DOHH2 (cell line): ENCODE results near the gene LTBR.

ENCODE experiments used
- H3F3A ChIP-seq: fragments of 200-600 bp; sonication (generic), shearing (Covaris generic); 2 replicates; pipeline ENCODE4 v1.6.0; 2016; ENCODE audit warnings: antibody characterized with exemption, mild to moderate bottlenecking; ENCODE audit not compliant: control insufficient read depth, insufficient read depth
- H3K27ac ChIP-seq: fragments of 200-600 bp; sonication (generic); 2 replicates; pipeline ENCODE4 v1.5.1; 2014; ENCODE audit warnings: low read depth, mild to moderate bottlenecking, low read length, moderate library complexity
- H3K27me3 ChIP-seq: fragments of 200-600 bp; sonication (generic); 2 replicates; pipeline ENCODE4 v1.6.1; 2014; ENCODE audit warnings: mild to moderate bottlenecking, low read length, mixed read lengths; ENCODE audit not compliant: control insufficient read depth
- H3K36me3 ChIP-seq: fragments of 200-600 bp; sonication (generic); 2 replicates; pipeline ENCODE4 v1.6.1; 2014; ENCODE audit warnings: mild to moderate bottlenecking, low read length, moderate library complexity, mixed read lengths; ENCODE audit not compliant: control insufficient read depth
- H3K4me1 ChIP-seq: fragments of 200-600 bp; sonication (generic); 2 replicates; pipeline ENCODE4 v1.6.1; 2014; ENCODE audit warnings: mild to moderate bottlenecking, low read length, mixed read lengths; ENCODE audit not compliant: control insufficient read depth
- H3K4me2 ChIP-seq: fragments of 200-600 bp; sonication (generic); 2 replicates; pipeline ENCODE4 v1.6.0; 2014; ENCODE audit warnings: mild to moderate bottlenecking, low read length, moderate library complexity
- H3K4me3 ChIP-seq: fragments of 200-600 bp; sonication (generic); 2 replicates; pipeline ENCODE4 v1.5.1; 2014; ENCODE audit warnings: mild to moderate bottlenecking, low read length, mixed read lengths
- H3K79me2 ChIP-seq: fragments of 200-600 bp; sonication (generic); 2 replicates; pipeline ENCODE4 v1.6.1; 2014; ENCODE audit warnings: mild to moderate bottlenecking, low read length, mixed read lengths; ENCODE audit not compliant: control insufficient read depth
- H3K9me2 ChIP-seq: fragments of 200-600 bp; sonication (generic); replicated peaks from 2 replicates; pipeline ENCODE4 v1.6.1; 2014; ENCODE audit warnings: mild to moderate bottlenecking, low read length, mixed read lengths; ENCODE audit not compliant: control insufficient read depth
- H3K9me3 ChIP-seq: fragments of 200-600 bp; sonication (generic); 2 replicates; pipeline ENCODE4 v1.6.1; 2014; ENCODE audit warnings: antibody characterized with exemption, low read length, mixed read lengths; ENCODE audit not compliant: control insufficient read depth, insufficient read depth
- H4K20me1 ChIP-seq: fragments of 200-600 bp; sonication (generic); 2 replicates; pipeline ENCODE4 v1.6.0; 2014; ENCODE audit warnings: low read depth, mild to moderate bottlenecking, antibody characterized with exemption, low read length, moderate library complexity; ENCODE audit not compliant: control insufficient read depth, insufficient read depth
- EZH2phosphoT487 ChIP-seq: fragments of 200-600 bp; sonication (generic); IDR thresholded peaks from 2 replicates; pipeline ENCODE4 v1.6.1; 2017; ENCODE audit warnings: borderline replicate concordance, mild to moderate bottlenecking, antibody characterized with exemption, low read length, moderate library complexity, mixed read lengths
- TF ChIP-seq, protein P1 (sequence below): fragments of 200-600 bp; sonication (generic); IDR thresholded peaks from one replicate; pipeline ENCODE4 v1.5.1; 2014; ENCODE audit warnings: antibody characterized with exemption, mild to moderate bottlenecking, low read depth, low read length; ENCODE audit not compliant: poor library complexity, severe bottlenecking

The LTBR gene

DNA sequence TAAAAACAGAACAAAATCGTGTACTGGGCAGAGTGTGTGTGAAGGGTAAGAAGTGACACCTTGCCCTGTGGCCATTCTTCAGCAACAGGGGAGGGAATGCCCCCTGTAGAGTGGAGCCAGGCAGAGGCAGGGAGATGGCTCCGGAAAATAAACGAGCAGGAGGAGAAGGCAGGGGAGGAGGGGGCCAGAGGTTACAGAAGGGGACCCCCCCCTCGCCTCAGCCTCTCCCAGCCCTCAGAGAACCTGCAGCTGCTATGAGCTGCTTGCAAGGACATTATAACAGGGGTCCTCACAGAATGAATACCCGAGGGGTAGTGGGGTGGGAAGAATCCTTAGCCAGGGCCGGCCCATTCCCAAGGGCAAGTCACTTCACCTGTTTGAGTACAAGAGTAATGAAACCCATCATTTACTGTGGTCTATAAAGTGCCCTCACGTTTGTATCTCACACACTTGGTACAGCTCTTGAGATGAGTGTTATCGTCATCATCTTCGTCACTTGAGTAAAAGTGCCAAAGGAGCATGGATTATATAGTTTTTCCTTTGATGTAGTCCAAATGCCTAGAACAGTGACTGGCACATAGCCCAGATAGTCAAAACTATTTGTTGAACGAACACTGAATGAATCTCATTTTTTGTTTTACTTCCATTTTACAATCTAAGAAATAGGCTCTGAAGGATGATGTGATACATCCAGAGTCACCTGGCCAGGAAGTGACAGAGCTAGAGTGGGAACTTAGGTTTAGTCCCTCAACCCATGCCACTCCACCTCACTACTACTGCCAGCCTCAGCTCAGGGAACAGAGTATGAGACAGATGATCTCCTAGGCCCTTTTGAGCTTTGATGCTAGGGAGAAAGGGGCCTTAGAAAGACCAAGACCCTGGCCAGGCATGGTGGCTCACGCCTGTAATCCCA, 23.1 kb upstream of the LTBR start:
- Histone ChIP-seq H3K4me3 (no peak overlapping the region), H3K36me3 (no peaks in the 10 kb centered on the region), H3K9me2 (no peaks in the 10 kb centered on the region), H4K20me1 (no peaks in the 10 kb centered on the region), H3K79me2 (no peaks in the 10 kb centered on the region), H3K9me3 (no peaks in the 10 kb centered on the region), H3K27ac (no peak overlapping the region), H3K4me1 (peaks cover 13% of the 10 kb centered on the region), H3K27me3 (peaks cover 19% of the 10 kb centered on the region), H3F3A (peaks cover 4% of the 10 kb centered on the region; the same call in 1 of the 2 replicates), H3K4me2 (no peak overlapping the region)
- no peak for TF ChIP-seq EZH2phosphoT487
- TF ChIP-seq, protein P1, sequence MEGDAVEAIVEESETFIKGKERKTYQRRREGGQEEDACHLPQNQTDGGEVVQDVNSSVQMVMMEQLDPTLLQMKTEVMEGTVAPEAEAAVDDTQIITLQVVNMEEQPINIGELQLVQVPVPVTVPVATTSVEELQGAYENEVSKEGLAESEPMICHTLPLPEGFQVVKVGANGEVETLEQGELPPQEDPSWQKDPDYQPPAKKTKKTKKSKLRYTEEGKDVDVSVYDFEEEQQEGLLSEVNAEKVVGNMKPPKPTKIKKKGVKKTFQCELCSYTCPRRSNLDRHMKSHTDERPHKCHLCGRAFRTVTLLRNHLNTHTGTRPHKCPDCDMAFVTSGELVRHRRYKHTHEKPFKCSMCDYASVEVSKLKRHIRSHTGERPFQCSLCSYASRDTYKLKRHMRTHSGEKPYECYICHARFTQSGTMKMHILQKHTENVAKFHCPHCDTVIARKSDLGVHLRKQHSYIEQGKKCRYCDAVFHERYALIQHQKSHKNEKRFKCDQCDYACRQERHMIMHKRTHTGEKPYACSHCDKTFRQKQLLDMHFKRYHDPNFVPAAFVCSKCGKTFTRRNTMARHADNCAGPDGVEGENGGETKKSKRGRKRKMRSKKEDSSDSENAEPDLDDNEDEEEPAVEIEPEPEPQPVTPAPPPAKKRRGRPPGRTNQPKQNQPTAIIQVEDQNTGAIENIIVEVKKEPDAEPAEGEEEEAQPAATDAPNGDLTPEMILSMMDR = no peak

DNA sequence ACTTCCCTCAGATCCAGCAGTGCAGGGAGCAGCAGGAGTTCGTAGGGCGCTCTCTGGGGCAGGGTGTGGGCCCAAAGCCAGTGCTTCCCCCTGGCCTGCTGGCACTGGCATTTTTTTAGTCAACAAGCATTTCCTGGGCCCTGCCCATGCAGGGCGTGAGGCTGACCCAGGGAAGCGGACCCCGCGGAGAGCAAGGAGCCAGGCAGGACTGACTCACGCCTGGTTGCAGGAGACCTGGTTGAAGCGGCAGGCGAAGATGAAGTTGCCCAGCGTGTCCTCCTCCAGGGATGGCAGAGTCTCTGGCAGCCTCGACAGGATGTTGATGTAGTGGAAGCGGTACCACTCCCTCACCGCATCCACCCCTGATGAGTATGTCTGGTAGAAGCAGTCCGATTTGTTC, 22.1 kb upstream of the LTBR start:
- Histone ChIP-seq H3K79me2 (no peaks in the 10 kb centered on the region), H3K4me1 (peaks cover 13% of the 10 kb centered on the region)
- TF ChIP-seq, protein P1 = no peak
- TF ChIP-seq EZH2phosphoT487 = no peak

DNA sequence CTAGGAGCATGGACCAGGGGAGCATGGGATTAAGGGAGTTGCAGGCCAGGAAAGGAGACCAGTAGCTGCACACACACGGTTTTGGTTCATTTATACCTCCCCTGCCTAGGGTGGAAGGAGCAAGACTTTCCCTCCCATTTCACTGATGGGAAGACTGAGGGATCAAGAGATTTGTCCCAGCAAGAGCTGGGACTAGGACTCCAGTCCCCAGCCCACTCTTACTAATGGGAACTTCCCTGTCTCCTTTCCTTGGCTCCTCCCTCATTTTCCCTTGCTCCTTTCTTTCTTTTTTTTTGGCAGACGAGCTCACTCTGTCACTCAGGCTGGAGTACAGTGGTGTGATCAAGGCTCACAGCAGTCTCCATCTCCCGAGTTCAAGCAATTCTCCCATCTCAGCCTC, 21.6 kb upstream of the LTBR start:
- Histone ChIP-seq H4K20me1 (no peaks in the 10 kb centered on the region), H3K4me3 (no peak overlapping the region), H3K9me2 (no peaks in the 10 kb centered on the region), H3K27me3 (peaks cover 10% of the 10 kb centered on the region), H3K27ac (no peak overlapping the region), H3K79me2 (no peaks in the 10 kb centered on the region), H3K36me3 (no peaks in the 10 kb centered on the region), H3K4me2 (no peak overlapping the region), H3K9me3 (no peaks in the 10 kb centered on the region), H3F3A (peaks cover 6% of the 10 kb centered on the region), H3K4me1 (peaks cover 17% of the 10 kb centered on the region)
- TF ChIP-seq, protein P1 = no peak
- TF ChIP-seq EZH2phosphoT487 = no peak

More for the DNA sequence above, 22.1 kb upstream of the LTBR start:
- Histone ChIP-seq H3K9me3 (no peaks in the 10 kb centered on the region), H3K27me3 (peaks cover 11% of the 10 kb centered on the region), H3F3A (peaks cover 4% of the 10 kb centered on the region; the same call in 1 of the 2 replicates), H3K9me2 (no peaks in the 10 kb centered on the region), H4K20me1 (no peaks in the 10 kb centered on the region), H3K36me3 (no peaks in the 10 kb centered on the region), H3K4me2 (no peak overlapping the region), H3K27ac (no peak overlapping the region), H3K4me3 (no peak overlapping the region)
